HepG2 (cell line): ENCODE results near the gene PFAS. TPM values are rescaled to one million over a fixed set of nuclear protein-coding genes. Genes with fewer than 3 reads are reported as not detected.
A peak's percentile ranks its signal among the peaks of the same experiment; 100 is the strongest.

ENCODE experiments used
- ARHGAP35 ChIP-seq: sonication (generic); formaldehyde crosslinking; IDR thresholded peaks from 2 replicates; pipeline ENCODE4 v1.9.0; 2022; ENCODE audit warnings: mild to moderate bottlenecking, inconsistent platforms, moderate library complexity, missing genetic modification reagents, borderline replicate concordance
- ARNTL ChIP-seq: sonication (generic); formaldehyde crosslinking; IDR thresholded peaks from 2 replicates; pipeline ENCODE4 v1.4.0; 2020; ENCODE audit warnings: mild to moderate bottlenecking, missing genetic modification reagents
- CENPX ChIP-seq: sonication (generic); formaldehyde crosslinking; IDR thresholded peaks from 2 replicates; pipeline ENCODE4 v1.9.0; 2021; ENCODE audit warnings: mild to moderate bottlenecking, missing genetic modification reagents, moderate library complexity
- MAFK ChIP-seq, 2 experiments: IDR thresholded peaks in 1 of 2; conservative IDR thresholded peaks in 1 of 2; 2 replicates each; pipeline ENCODE4 v1.6.1; 2011; ENCODE audit warnings: improper control_type of control experiment in 2 of 2, low read length in 2 of 2
- MIER2 ChIP-seq: IDR thresholded peaks from 2 replicates; pipeline ENCODE4 v1.6.1; 2016; ENCODE audit warnings: missing biosample characterization, missing genetic modification reagents
- NR2C2 ChIP-seq: sonication (generic); formaldehyde crosslinking; IDR thresholded peaks from 2 replicates; pipeline ENCODE4 v1.4.0; 2020; ENCODE audit warnings: missing genetic modification reagents, mild to moderate bottlenecking, moderate library complexity, borderline replicate concordance
- PITX1 ChIP-seq: sonication (generic); formaldehyde crosslinking; IDR thresholded peaks from 2 replicates; pipeline ENCODE4 v1.5.1; 2020; ENCODE audit warnings: mild to moderate bottlenecking, missing genetic modification reagents
- ZNF607 ChIP-seq: sonication (generic); formaldehyde crosslinking; IDR thresholded peaks from 2 replicates; pipeline ENCODE4 v1.5.1; 2020; ENCODE audit warnings: missing genetic modification reagents, mild to moderate bottlenecking, borderline replicate concordance
- polyA plus RNA-seq, 8 experiments: library from polyadenylated mRNA; depleted of rRNA in 3 of 8; stranded (reverse) in 7 of 8; unstranded in 1 of 8; fragments of >200 nt; fragmentation: Illumina TruSeq in 4 of 8; extraction: Trizol in 4 of 8; gene quantifications; 2 replicates each; pipeline versions ENCODE4 v1.2.1 to v1.2.3, GENCODE V29; 2011 to 2016; ENCODE audit warnings: low read depth in 4 of 8, missing spikeins in 1 of 8, mixed read lengths in 1 of 8; ENCODE audit not compliant: insufficient read depth in 1 of 8
- total RNA-seq, 5 experiments: library from RNA; depleted of rRNA; stranded (reverse); fragments of >200 nt; fragmentation: Illumina TruSeq; extraction: Trizol; gene quantifications; 2 replicates each; pipeline ENCODE4 v1.2.3, GENCODE V29; 2016; ENCODE audit warnings: low read depth in 1 of 5
- TF ChIP-seq, protein P1 (sequence below): fragments of 450-650 bp; IDR thresholded peaks from 2 replicates; pipeline ENCODE4 v1.6.1; 2017; ENCODE audit warnings: mild to moderate bottlenecking
- TF ChIP-seq, protein P2 (sequence below): sonication (generic); formaldehyde crosslinking; conservative IDR thresholded peaks from 2 replicates; pipeline ENCODE4 v1.4.0; 2020; ENCODE audit warnings: missing genetic modification reagents

Gene PFAS
- total and polyA plus RNA-seq, 2 of the 13 experiments (the other 11 are each of a cell fraction or from before 2014, with no cell fraction given): 49.4 to 58.2 TPM

DNA sequence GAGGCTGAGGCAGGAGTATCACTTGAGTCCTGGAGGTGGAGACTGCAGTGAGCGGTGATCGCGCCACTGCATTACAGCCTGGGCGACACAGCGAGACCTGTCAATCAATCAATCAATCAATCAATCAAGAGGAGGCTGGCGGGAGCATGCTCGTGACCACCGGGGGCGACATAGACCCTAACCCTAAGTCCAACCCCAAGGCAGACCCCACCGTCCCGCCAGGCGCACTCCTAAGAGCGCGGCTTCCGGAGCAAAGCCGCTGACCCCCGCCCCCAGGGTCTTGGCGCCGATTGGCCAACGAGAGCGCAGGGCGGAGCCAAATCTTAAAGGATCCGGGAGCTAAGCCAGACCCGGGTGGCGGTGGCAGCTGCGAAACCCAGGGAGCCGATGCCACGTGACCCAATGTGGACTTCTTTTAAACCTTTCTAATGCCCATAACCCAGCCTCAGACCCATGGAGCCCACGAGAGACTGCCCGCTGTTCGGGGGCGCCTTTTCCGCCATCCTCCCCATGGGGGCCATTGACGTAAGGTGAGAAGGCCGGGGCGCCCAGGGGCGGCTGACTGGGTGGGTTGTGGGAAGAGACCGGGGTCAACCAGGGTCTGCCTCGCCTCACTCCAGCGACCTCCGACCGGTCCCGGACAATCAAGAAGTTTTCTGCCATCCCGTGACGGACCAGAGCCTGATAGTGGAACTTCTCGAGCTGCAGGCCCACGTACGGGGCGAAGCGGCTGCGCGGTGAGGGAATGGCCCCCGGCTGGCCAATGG, 39.4 kb downstream of the PFAS start, which contains the start of gene RANGRF (continued):
- TF ChIP-seq NR2C2 (peak; percentile 88), PITX1 (CRISPR knock-in tag) (0 out of 2 replicates have a peak, but pooled peaks have one; percentile 34), MAFK (conservative IDR thresholded peaks at IDR 0.05 in 1 of 2, IDR thresholded peaks at IDR 0.05 in 1 of 2; ENCODE audit: low read length in 2 of 2) (no peak), CENPX (no peak), ARHGAP35 (CRISPR knock-in tag) (no peak), ARNTL (CRISPR knock-in tag) (peak; percentile 90), ZNF607 (CRISPR knock-in tag) (peak; percentile 52; the same call in 1 of the 2 replicates), MIER2 (CRISPR knock-in tag) (no peak)
- TF ChIP-seq, protein P1, sequence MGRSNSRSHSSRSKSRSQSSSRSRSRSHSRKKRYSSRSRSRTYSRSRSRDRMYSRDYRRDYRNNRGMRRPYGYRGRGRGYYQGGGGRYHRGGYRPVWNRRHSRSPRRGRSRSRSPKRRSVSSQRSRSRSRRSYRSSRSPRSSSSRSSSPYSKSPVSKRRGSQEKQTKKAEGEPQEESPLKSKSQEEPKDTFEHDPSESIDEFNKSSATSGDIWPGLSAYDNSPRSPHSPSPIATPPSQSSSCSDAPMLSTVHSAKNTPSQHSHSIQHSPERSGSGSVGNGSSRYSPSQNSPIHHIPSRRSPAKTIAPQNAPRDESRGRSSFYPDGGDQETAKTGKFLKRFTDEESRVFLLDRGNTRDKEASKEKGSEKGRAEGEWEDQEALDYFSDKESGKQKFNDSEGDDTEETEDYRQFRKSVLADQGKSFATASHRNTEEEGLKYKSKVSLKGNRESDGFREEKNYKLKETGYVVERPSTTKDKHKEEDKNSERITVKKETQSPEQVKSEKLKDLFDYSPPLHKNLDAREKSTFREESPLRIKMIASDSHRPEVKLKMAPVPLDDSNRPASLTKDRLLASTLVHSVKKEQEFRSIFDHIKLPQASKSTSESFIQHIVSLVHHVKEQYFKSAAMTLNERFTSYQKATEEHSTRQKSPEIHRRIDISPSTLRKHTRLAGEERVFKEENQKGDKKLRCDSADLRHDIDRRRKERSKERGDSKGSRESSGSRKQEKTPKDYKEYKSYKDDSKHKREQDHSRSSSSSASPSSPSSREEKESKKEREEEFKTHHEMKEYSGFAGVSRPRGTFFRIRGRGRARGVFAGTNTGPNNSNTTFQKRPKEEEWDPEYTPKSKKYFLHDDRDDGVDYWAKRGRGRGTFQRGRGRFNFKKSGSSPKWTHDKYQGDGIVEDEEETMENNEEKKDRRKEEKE: no peak
- TF ChIP-seq, protein P2, sequence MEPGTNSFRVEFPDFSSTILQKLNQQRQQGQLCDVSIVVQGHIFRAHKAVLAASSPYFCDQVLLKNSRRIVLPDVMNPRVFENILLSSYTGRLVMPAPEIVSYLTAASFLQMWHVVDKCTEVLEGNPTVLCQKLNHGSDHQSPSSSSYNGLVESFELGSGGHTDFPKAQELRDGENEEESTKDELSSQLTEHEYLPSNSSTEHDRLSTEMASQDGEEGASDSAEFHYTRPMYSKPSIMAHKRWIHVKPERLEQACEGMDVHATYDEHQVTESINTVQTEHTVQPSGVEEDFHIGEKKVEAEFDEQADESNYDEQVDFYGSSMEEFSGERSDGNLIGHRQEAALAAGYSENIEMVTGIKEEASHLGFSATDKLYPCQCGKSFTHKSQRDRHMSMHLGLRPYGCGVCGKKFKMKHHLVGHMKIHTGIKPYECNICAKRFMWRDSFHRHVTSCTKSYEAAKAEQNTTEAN (CRISPR knock-in tag): 0 out of 2 replicates have a peak, but pooled peaks have one; percentile 22
